Mucosa of descending colon (tissue), 3 donors: ENCODE results near the gene C3orf22. TPM values are rescaled to one million over a fixed set of nuclear protein-coding genes. Genes with fewer than 3 reads are reported as not detected.

Experiments
- ATAC-seq: fragments of 200-7000 bp; cut with Tn5 transposase; one replicate; pipeline ENCODE4 v1.9.1; 2020; ENCODE audit warnings: mild to moderate bottlenecking, moderate library complexity
- DNase-seq, 3 donors: peaks; one replicate each; pipeline ENCODE4 v3.0.0-alpha.2; 2020
- H3K36me3 ChIP-seq: fragments of 200-600 bp; one replicate; pipeline ENCODE4 v1.8.0; 2021; ENCODE audit warnings: low read depth, mild to moderate bottlenecking
- H3K4me1 ChIP-seq: fragments of 200-600 bp; one replicate; pipeline ENCODE4 v1.8.0; 2021; ENCODE audit warnings: low read depth, mild to moderate bottlenecking
- H3K4me3 ChIP-seq: fragments of 200-600 bp; one replicate; pipeline ENCODE4 v1.8.0; 2021; ENCODE audit warnings: mild to moderate bottlenecking
- H3K9me3 ChIP-seq: fragments of 200-600 bp; one replicate; pipeline ENCODE4 v1.8.0; 2021; ENCODE audit warnings: mild to moderate bottlenecking
- intact Hi-C, 2 donors: fragments of 100-400 bp; cut with DNase I in 1 of 2; cut with micrococcal nuclease in 1 of 2; formaldehyde crosslinking; loops; one replicate each; pipeline versions ENCODE4 v1.11.0 to v1.11.1; 2022; cut with DNase I, micrococcal nuclease
- total RNA-seq, 3 donors: library from RNA; stranded (reverse); fragmentation: NEBNext Ultra II Directional in 2 of 3; extraction: Animal tissue kit (Norgen Biotek cat#: 25700) in 2 of 3; gene quantifications; one replicate each; pipeline versions ENCODE4 v1.2.1 to v1.2.4, GENCODE V29; 2021 to 2023
- TF ChIP-seq, protein P1 (sequence below): fragments of 200-600 bp; IDR thresholded peaks from one replicate; pipeline ENCODE4 v1.8.0; 2022; ENCODE audit warnings: antibody characterized with exemption, mild to moderate bottlenecking
- donor health status: DM: no; HTN: no; CAD: no; lungs with moderate emphysema.
- donor health status: DM: no; HTN: no; CAD: no.
- donor health status: DM: no; HTN: yes; CAD: no.

Gene C3orf22
- total RNA-seq, 3 donors from 2014 or later = not detected

DNA sequence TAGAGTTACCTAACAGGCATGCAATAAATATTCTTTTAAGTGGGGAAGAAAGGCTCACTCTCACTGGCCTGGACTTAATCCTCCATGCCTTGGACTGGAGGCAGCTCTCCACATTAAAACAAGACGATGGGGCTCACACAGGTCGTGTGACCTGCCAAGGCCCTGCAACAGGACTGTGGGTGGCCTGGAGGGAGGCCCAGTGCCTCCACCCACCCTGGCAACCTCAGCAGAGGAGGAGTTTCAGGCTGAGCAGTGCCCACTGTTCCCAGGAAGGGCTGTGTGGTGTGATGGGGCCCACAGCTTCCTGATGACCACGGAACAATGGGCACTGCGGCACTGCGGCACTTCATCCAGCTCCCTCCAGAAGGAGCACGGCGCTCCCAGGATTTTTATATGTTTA, 46.7 kb downstream of the C3orf22 start:
- Histone ChIP-seq H3K4me3 (no peak overlapping the region), H3K9me3 (no peaks in the 10 kb centered on the region), H3K4me1 (no peaks in the 10 kb centered on the region), H3K36me3 (no peaks in the 10 kb centered on the region)
- intact Hi-C loops = no loop called here
- DNase-seq = peak in 1 of 3 donors; percentile 28
- TF ChIP-seq, protein P1, sequence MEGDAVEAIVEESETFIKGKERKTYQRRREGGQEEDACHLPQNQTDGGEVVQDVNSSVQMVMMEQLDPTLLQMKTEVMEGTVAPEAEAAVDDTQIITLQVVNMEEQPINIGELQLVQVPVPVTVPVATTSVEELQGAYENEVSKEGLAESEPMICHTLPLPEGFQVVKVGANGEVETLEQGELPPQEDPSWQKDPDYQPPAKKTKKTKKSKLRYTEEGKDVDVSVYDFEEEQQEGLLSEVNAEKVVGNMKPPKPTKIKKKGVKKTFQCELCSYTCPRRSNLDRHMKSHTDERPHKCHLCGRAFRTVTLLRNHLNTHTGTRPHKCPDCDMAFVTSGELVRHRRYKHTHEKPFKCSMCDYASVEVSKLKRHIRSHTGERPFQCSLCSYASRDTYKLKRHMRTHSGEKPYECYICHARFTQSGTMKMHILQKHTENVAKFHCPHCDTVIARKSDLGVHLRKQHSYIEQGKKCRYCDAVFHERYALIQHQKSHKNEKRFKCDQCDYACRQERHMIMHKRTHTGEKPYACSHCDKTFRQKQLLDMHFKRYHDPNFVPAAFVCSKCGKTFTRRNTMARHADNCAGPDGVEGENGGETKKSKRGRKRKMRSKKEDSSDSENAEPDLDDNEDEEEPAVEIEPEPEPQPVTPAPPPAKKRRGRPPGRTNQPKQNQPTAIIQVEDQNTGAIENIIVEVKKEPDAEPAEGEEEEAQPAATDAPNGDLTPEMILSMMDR = no peak
- ATAC-seq = no peak

DNA sequence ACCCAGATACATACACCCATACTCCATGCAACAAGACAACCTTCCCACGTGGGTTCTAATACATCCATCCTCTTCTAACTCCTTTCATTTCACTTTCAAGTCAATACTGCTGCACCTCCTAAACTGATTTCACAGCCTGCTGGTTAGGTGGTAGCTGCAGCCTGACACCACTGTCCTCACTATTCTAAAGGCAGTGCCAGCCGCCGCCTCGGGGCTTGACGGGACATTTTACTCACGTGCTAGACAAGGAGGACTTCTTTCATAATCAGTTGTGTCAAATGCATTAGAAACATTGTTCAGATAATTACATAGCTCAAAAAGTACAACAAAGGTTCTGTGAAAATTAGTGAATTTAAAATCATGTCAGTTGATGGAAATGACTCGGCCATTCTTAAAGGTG, 47.4 kb downstream of the C3orf22 start:
- Histone ChIP-seq H3K4me1 (no peaks in the 10 kb centered on the region), H3K36me3 (no peaks in the 10 kb centered on the region), H3K9me3 (no peaks in the 10 kb centered on the region), H3K4me3 (no peak overlapping the region)
- DNase-seq = no peak
- ATAC-seq = no peak
- TF ChIP-seq, protein P1 = no peak
- intact Hi-C loops = no loop called here

DNA sequence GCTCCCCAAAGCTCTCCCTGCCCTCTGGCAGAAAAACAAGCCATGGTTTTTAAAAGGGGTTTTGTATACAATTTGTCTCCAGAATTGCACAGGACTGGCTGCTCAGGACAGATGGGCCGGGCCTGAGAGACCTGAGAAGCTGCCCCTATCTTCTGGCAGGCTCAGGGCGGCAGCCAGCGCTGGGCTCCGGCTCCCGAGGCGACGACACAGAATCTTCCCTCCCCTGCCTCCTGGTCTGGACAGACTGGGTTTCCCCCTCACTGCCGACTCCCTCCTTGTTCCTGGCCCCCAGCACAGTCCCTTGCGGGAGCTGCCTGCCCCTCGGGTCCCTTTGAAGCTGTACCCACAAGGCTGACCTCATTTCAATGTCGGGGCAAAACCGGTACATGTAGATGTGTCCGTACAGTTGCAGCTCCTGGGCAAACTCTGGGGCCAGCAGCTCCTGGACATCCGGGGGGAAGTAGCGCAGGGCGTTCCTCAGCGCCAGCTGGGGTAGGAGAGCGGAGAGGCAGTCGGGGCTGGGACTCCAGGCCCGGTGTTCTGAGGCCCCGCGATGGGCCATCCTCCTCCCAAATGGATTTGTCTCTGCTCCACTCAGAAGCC, 48.3 kb downstream of the C3orf22 start:
- intact Hi-C loops = no loop called here
- Histone ChIP-seq H3K9me3 (no peaks in the 10 kb centered on the region), H3K4me1 (no peaks in the 10 kb centered on the region), H3K4me3 (no peak overlapping the region), H3K36me3 (no peaks in the 10 kb centered on the region)
- DNase-seq = peak in 1 of 3 donors; percentile 27
- TF ChIP-seq, protein P1 = no peak
- no peak for ATAC-seq

DNA sequence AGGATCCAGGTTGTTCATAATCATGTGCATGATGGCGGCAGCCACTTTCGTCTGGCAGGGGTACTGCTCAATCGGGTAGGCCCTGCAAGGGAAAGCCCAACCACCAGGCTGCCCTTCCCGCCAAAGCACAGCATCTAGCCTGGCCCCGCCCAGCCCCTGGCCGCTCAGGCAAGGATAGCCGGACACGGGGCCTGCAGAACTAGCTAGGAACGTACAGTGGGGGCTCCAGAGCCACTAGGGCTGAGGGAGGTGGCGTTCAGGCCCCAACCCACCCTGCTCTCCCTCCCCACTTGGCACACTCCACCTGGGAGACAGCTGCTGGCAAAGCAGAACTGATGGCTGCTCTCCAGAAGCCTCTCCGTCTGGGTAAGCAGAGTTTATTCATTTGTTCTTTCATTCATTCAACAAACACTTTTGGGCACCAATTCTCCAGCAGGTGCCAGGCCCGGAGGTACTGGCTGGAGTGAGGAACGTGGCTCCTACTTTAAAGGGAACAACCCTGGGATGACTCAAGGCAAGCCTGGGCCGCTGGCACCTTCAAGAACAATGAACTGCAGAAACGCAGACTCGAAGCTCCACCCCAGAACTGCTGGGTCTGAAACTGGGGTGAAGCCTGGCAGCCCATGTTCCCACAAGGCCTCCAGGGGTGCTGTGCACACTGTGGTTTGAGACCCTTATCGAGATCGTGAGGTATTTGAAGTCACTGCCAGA, 49.0 kb downstream of the C3orf22 start:
- Histone ChIP-seq H3K9me3 (no peaks in the 10 kb centered on the region), H3K4me1 (no peaks in the 10 kb centered on the region), H3K4me3 (no peak overlapping the region), H3K36me3 (no peaks in the 10 kb centered on the region)
- intact Hi-C loops = no loop called here
- ATAC-seq (no peak), DNase-seq (no peak)
- TF ChIP-seq, protein P1 = no peak

DNA sequence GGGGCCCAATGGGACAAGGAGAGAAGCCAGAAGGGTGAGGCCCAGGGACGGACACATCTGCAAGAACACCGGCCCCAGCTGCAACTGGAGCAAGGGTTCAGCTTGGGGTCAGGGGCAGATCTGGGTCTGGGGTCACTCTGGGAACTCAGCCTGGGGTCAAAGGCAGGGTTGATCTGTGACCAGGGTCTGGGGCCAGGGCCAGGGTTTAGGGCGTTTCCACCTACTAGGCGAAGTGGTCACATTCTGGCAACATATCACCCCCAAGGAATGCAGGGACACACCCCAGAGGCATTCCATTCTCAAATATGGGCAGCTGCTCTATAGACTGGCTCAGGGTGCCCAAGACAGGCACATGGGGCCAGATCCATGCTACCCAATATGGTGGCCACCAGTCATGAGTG, 50.2 kb downstream of the C3orf22 start:
- ATAC-seq = no peak

More for the DNA sequence above, 50.2 kb downstream of the C3orf22 start:
- H3K36me3 ChIP-seq = no peaks in the 10 kb centered on the region
- no peak for DNase-seq
- intact Hi-C loops = no loop called here
- H3K9me3 ChIP-seq = no peaks in the 10 kb centered on the region
- H3K4me3 ChIP-seq = no peak overlapping the region
- H3K4me1 ChIP-seq = no peaks in the 10 kb centered on the region
- TF ChIP-seq, protein P1 = no peak
